HepG2 (cell line): ENCODE results near the gene HSDL2. TPM values are rescaled to one million over a fixed set of nuclear protein-coding genes. Genes with fewer than 3 reads are reported as not detected.

Experiments
- EP300 ChIP-seq, 3 experiments: sonication (generic) in 1 of 3; formaldehyde crosslinking in 1 of 3; IDR thresholded peaks; 2 replicates each; pipeline versions ENCODE4 v1.5.1 to v1.6.1; 2011 to 2020; ENCODE audit warnings: low read depth in 2 of 3, low read length in 2 of 3, borderline replicate concordance in 1 of 3, improper control_type of control experiment in 1 of 3, mild to moderate bottlenecking in 1 of 3, missing genetic modification reagents in 1 of 3, moderate library complexity in 1 of 3
- ETV5 ChIP-seq: IDR thresholded peaks from 2 replicates; pipeline ENCODE4 v1.6.1; 2018; ENCODE audit warnings: missing biosample characterization, missing genetic modification reagents, inconsistent platforms, borderline replicate concordance
- GATAD1 ChIP-seq: IDR thresholded peaks from 2 replicates; pipeline ENCODE4 v1.6.1; 2016; ENCODE audit warnings: missing genetic modification reagents, missing compliant biosample characterization
- JUN ChIP-seq: sonication (generic); formaldehyde crosslinking; IDR thresholded peaks from 2 replicates; pipeline ENCODE4 v1.4.0; 2020; ENCODE audit warnings: mild to moderate bottlenecking, missing genetic modification reagents
- NFE2L2 ChIP-seq: fragments of 150-350 bp; IDR thresholded peaks from 2 replicates; pipeline ENCODE4 v1.6.1; 2014; ENCODE audit warnings: low read length
- NFKB2 ChIP-seq: sonication (generic); formaldehyde crosslinking; IDR thresholded peaks from 2 replicates; pipeline ENCODE4 v1.4.0; 2020; ENCODE audit warnings: missing genetic modification reagents, borderline replicate concordance
- NFKBIZ ChIP-seq: IDR thresholded peaks from 2 replicates; pipeline ENCODE4 v1.6.1; 2018; ENCODE audit warnings: missing genetic modification reagents, missing compliant biosample characterization
- PHF8 ChIP-seq: sonication (generic); formaldehyde crosslinking; IDR thresholded peaks from 2 replicates; pipeline ENCODE4 v1.5.0; 2020; ENCODE audit warnings: missing genetic modification reagents
- RARG ChIP-seq: sonication (generic); formaldehyde crosslinking; IDR thresholded peaks from 2 replicates; pipeline ENCODE4 v1.4.0; 2020; ENCODE audit warnings: low read depth, mild to moderate bottlenecking, missing genetic modification reagents
- TMF1 ChIP-seq: sonication (generic); formaldehyde crosslinking; IDR thresholded peaks from 2 replicates; pipeline ENCODE4 v1.8.1; 2022; ENCODE audit warnings: low read depth, missing genetic modification reagents
- TOE1 ChIP-seq: sonication (generic); formaldehyde crosslinking; IDR thresholded peaks from 2 replicates; pipeline ENCODE4 v1.4.0; 2020; ENCODE audit warnings: mild to moderate bottlenecking, missing genetic modification reagents
- U2AF2 ChIP-seq: fragments of 200-400 bp; formaldehyde crosslinking; IDR thresholded peaks from 2 replicates; pipeline ENCODE4 v1.6.1; 2017; ENCODE audit warnings: low read depth, mild to moderate bottlenecking, low read length
- ZFAT ChIP-seq: sonication (generic); formaldehyde crosslinking; conservative IDR thresholded peaks from 2 replicates; pipeline ENCODE4 v1.8.1; 2023; ENCODE audit warnings: missing genetic modification reagents, inconsistent platforms
- ZFP36L1 ChIP-seq: sonication (generic); formaldehyde crosslinking; IDR thresholded peaks from 2 replicates; pipeline ENCODE4 v1.8.0; 2022; ENCODE audit warnings: mild to moderate bottlenecking, missing genetic modification reagents, moderate library complexity
- ZNF350 ChIP-seq: sonication (generic); formaldehyde crosslinking; IDR thresholded peaks from 2 replicates; pipeline ENCODE4 v1.4.0; 2020; ENCODE audit warnings: mild to moderate bottlenecking, low read depth, missing genetic modification reagents, borderline replicate concordance
- ZNF619 ChIP-seq: sonication (generic); formaldehyde crosslinking; IDR thresholded peaks from 2 replicates; pipeline ENCODE4 v1.4.0; 2020; ENCODE audit warnings: mild to moderate bottlenecking, missing genetic modification reagents
- ZNF776 ChIP-seq: sonication (generic); formaldehyde crosslinking; IDR thresholded peaks from 2 replicates; pipeline ENCODE4 v1.4.0; 2020; ENCODE audit warnings: mild to moderate bottlenecking, missing genetic modification reagents
- ZNF777 ChIP-seq: sonication (generic); formaldehyde crosslinking; IDR thresholded peaks from 2 replicates; pipeline ENCODE4 v1.4.0; 2020; ENCODE audit warnings: missing genetic modification reagents
- ZNF781 ChIP-seq: sonication (generic); formaldehyde crosslinking; IDR thresholded peaks from 2 replicates; pipeline ENCODE4 v1.5.1; 2020; ENCODE audit warnings: borderline replicate concordance, mild to moderate bottlenecking, missing genetic modification reagents; ENCODE audit errors: not compliant biosample characterization
- ZZZ3 ChIP-seq: sonication (generic); formaldehyde crosslinking; IDR thresholded peaks from 2 replicates; pipeline ENCODE4 v1.4.0; 2020; ENCODE audit warnings: missing genetic modification reagents, mild to moderate bottlenecking, borderline replicate concordance
- polyA plus RNA-seq, 8 experiments: library from polyadenylated mRNA; depleted of rRNA in 3 of 8; stranded (reverse) in 7 of 8; unstranded in 1 of 8; fragments of >200 nt; fragmentation: Illumina TruSeq in 4 of 8; extraction: Trizol in 4 of 8; gene quantifications; 2 replicates each; pipeline versions ENCODE4 v1.2.1 to v1.2.3, GENCODE V29; 2011 to 2016; ENCODE audit warnings: low read depth in 4 of 8, missing spikeins in 1 of 8, mixed read lengths in 1 of 8; ENCODE audit not compliant: insufficient read depth in 1 of 8
- total RNA-seq, 5 experiments: library from RNA; depleted of rRNA; stranded (reverse); fragments of >200 nt; fragmentation: Illumina TruSeq; extraction: Trizol; gene quantifications; 2 replicates each; pipeline ENCODE4 v1.2.3, GENCODE V29; 2016; ENCODE audit warnings: low read depth in 1 of 5
- TF ChIP-seq, protein P1 (sequence below): sonication (generic); formaldehyde crosslinking; IDR thresholded peaks from 2 replicates; pipeline ENCODE4 v1.8.1; 2023; ENCODE audit warnings: mild to moderate bottlenecking, missing genetic modification reagents
- TF ChIP-seq, protein P2 (sequence below): sonication (generic); formaldehyde crosslinking; IDR thresholded peaks from 2 replicates; pipeline ENCODE4 v1.4.0; 2020; ENCODE audit warnings: mild to moderate bottlenecking, missing genetic modification reagents
- TF ChIP-seq, protein P3 (sequence below): sonication (generic); formaldehyde crosslinking; IDR thresholded peaks from 2 replicates; pipeline ENCODE4 v1.5.0; 2020; ENCODE audit warnings: missing genetic modification reagents
- TF ChIP-seq, protein P4 (sequence below): sonication (generic); formaldehyde crosslinking; IDR thresholded peaks from 2 replicates; pipeline ENCODE4 v1.4.0; 2020; ENCODE audit warnings: missing genetic modification reagents, borderline replicate concordance

Gene HSDL2
- total and polyA plus RNA-seq, 2 of the 13 experiments (the other 11 are each of a cell fraction or from before 2014, with no cell fraction given) = 55.3 to 80.2 TPM

DNA sequence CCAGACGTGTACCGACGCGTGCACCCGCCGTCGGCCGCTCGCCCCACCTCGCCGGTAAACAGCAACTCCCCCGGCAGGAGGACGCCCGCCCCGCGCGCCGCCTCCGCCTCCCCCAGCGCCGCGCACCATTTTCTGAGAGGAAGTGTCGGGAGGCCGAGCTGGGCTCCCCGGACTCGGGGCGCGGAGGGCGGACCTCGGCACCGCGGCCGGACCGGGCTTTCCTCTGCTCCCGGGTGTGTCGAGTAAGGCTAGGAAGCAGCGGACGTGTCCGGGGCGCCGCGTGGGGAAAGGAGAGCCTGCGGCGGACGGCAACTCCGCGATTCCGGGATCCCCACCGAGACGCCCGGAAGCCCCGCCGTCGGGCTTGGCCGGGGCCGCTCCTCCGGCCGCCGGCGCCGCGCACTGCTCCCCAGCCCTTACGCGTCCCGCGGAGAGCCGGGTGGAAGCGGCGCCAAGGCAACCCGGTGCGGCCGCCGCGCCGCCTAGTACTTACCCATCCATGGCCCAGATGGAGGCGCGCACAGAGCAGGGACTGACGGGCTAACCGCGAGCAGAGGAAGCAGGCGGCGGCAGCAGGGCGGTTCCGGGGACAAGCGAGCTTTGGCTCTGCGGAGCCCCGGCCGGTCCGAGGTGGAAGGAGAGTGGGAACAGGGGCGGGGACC is 46.8 kb upstream of the HSDL2 start, which contains the start of gene PTBP3 (continued):
- TF ChIP-seq, protein P1, sequence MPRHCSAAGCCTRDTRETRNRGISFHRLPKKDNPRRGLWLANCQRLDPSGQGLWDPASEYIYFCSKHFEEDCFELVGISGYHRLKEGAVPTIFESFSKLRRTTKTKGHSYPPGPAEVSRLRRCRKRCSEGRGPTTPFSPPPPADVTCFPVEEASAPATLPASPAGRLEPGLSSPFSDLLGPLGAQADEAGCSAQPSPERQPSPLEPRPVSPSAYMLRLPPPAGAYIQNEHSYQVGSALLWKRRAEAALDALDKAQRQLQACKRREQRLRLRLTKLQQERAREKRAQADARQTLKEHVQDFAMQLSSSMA (CRISPR knock-in tag) = no peak
- TF ChIP-seq PHF8 (CRISPR knock-in tag) (peak; percentile 77), ZNF777 (CRISPR knock-in tag) (peak; percentile 98), NFKBIZ (no peak), NFKB2 (CRISPR knock-in tag) (peak; percentile 46; the same call in 1 of the 2 replicates), ZNF619 (peak; percentile 60; the same call in 1 of the 2 replicates), U2AF2 (no peak), GATAD1 (CRISPR knock-in tag) (no peak), ZNF350 (CRISPR knock-in tag) (peak; percentile 55; the same call in 1 of the 2 replicates), TOE1 (CRISPR knock-in tag) (no peak), RARG (no peak; the same call in 1 of the 2 replicates), TMF1 (CRISPR knock-in tag) (0 out of 2 replicates have a peak, but pooled peaks have one; percentile 26), ZZZ3 (no peak), JUN (no peak), ZFP36L1 (CRISPR knock-in tag) (no peak), NFE2L2 (no peak), ZNF776 (no peak), ZFAT (CRISPR knock-in tag) (no peak), ZNF781 (no peak), EP300 (IDR thresholded peaks at IDR 0.05; ENCODE audit: low read depth in 2 of 2, low read length in 2 of 2) (0 out of 4 replicates have a peak, but pooled peaks of 1 of the 2 experiments have one; percentile 27), EP300 (CRISPR knock-in tag; IDR thresholded peaks at IDR 0.05; ENCODE audit: borderline replicate concordance) (no peak), ETV5 (CRISPR knock-in tag) (peak; percentile 34; the same call in 1 of the 2 replicates)
- TF ChIP-seq, protein P2, sequence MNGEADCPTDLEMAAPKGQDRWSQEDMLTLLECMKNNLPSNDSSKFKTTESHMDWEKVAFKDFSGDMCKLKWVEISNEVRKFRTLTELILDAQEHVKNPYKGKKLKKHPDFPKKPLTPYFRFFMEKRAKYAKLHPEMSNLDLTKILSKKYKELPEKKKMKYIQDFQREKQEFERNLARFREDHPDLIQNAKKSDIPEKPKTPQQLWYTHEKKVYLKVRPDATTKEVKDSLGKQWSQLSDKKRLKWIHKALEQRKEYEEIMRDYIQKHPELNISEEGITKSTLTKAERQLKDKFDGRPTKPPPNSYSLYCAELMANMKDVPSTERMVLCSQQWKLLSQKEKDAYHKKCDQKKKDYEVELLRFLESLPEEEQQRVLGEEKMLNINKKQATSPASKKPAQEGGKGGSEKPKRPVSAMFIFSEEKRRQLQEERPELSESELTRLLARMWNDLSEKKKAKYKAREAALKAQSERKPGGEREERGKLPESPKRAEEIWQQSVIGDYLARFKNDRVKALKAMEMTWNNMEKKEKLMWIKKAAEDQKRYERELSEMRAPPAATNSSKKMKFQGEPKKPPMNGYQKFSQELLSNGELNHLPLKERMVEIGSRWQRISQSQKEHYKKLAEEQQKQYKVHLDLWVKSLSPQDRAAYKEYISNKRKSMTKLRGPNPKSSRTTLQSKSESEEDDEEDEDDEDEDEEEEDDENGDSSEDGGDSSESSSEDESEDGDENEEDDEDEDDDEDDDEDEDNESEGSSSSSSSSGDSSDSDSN (CRISPR knock-in tag) = peak; percentile 97
- TF ChIP-seq, protein P3, sequence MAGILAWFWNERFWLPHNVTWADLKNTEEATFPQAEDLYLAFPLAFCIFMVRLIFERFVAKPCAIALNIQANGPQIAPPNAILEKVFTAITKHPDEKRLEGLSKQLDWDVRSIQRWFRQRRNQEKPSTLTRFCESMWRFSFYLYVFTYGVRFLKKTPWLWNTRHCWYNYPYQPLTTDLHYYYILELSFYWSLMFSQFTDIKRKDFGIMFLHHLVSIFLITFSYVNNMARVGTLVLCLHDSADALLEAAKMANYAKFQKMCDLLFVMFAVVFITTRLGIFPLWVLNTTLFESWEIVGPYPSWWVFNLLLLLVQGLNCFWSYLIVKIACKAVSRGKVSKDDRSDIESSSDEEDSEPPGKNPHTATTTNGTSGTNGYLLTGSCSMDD (CRISPR knock-in tag) = no peak
- TF ChIP-seq, protein P4, sequence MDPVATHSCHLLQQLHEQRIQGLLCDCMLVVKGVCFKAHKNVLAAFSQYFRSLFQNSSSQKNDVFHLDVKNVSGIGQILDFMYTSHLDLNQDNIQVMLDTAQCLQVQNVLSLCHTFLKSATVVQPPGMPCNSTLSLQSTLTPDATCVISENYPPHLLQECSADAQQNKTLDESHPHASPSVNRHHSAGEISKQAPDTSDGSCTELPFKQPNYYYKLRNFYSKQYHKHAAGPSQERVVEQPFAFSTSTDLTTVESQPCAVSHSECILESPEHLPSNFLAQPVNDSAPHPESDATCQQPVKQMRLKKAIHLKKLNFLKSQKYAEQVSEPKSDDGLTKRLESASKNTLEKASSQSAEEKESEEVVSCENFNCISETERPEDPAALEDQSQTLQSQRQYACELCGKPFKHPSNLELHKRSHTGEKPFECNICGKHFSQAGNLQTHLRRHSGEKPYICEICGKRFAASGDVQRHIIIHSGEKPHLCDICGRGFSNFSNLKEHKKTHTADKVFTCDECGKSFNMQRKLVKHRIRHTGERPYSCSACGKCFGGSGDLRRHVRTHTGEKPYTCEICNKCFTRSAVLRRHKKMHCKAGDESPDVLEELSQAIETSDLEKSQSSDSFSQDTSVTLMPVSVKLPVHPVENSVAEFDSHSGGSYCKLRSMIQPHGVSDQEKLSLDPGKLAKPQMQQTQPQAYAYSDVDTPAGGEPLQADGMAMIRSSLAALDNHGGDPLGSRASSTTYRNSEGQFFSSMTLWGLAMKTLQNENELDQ (CRISPR knock-in tag) = no peak
